Bronchial epithelial cell (primary cell): ENCODE results near the gene CEP104. TPM values are rescaled to one million over a fixed set of nuclear protein-coding genes. Genes with fewer than 3 reads are reported as not detected.

Experiments
- DNase-seq: peaks from one replicate; pipeline ENCODE4 v3.0.0-alpha.2; 2010; ENCODE audit warnings: low read depth
- FAIRE-seq: peaks from 2 replicates; lab custom pipeline; 2011; peaks lifted over from hg19 to GRCh38; lab: Jason Lieb, UNC
- H3K27me3 ChIP-seq: 2 replicates; pipeline ENCODE4 v1.5.1; 2011; ENCODE audit warnings: low read length; ENCODE audit not compliant: control insufficient read depth, insufficient read depth
- H3K36me3 ChIP-seq: 2 replicates; pipeline ENCODE4 v1.5.1; 2011; ENCODE audit warnings: low read length; ENCODE audit not compliant: control insufficient read depth, insufficient read depth
- H3K4me3 ChIP-seq: 2 replicates; pipeline ENCODE4 v1.5.1; 2011; ENCODE audit warnings: mild to moderate bottlenecking, low read depth, low read length, control low read depth
- total RNA-seq: library from RNA; depleted of rRNA; stranded (reverse); fragments of >200 nt; gene quantifications from 2 replicates; pipeline ENCODE4 v1.2.1, GENCODE V29; 2014
- TF ChIP-seq, protein P1 (sequence below): IDR thresholded peaks from 2 replicates; pipeline ENCODE4 v1.5.1; 2011; ENCODE audit warnings: mild to moderate bottlenecking, moderate library complexity, low read length, control low read depth, inconsistent platforms; ENCODE audit not compliant: insufficient read depth, severe bottlenecking

The CEP104 gene
- total RNA-seq = 15.3 and 21.5 TPM in 2 replicates

DNA sequence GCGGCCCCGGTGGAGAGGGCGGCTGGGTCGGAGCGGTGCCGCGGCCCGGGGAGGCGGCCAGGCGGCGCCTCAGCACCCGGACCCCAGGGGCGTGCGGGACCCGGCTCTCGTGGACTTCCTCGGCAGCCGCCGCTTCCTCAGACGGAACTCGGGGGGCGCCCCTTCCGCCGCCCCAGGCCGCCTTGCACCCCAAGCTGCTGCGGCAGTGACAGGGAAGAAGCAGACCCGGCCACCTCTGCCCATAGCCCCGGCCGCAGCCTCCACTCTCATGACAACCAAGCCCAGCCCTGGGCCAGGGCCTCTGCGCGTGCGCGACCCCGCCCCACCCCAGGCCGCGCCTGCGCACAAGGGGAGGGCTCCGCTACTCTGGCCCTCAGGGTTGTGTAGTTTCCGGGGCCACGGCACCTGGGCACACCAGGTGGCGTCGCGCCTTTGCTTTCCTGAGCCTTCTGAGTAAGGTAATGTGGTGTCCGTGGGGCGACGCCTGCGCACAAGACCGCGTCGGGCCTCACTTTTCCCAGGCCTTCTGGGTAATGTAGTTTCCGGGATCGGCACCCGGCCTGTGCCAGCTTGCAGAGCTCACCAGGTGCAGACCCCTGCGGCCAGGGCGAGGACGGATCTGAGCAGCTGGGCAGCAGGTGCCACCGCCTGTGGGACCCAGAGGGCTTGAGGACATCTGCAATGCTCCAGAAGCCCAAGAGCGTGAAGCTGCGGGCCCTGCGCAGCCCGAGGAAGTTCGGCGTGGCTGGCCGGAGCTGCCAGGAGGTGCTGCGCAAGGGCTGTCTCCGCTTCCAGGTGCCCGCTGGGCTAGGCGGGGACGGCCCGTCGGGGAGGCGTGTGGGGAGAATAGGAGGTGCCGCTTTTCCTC is at the start of gene CEP104, which contains the start of gene DFFB:
Gene CEP104 (minus strand): TSS at position 289 of the 868 bp plus-strand sequence. CDS start 4,804 bp downstream, outside the sequence.
Gene DFFB (plus strand): TSS at position 554 of the 868 bp plus-strand sequence. CDS start 128 bp downstream, at position 682.
- Histone ChIP-seq H3K27me3 (no peaks in the 10 kb centered on the region), H3K4me3 (peak within 1 kb of the TSS; percentile 60), H3K36me3 (no peaks in the 10 kb centered on the region)
- TF ChIP-seq, protein P1, sequence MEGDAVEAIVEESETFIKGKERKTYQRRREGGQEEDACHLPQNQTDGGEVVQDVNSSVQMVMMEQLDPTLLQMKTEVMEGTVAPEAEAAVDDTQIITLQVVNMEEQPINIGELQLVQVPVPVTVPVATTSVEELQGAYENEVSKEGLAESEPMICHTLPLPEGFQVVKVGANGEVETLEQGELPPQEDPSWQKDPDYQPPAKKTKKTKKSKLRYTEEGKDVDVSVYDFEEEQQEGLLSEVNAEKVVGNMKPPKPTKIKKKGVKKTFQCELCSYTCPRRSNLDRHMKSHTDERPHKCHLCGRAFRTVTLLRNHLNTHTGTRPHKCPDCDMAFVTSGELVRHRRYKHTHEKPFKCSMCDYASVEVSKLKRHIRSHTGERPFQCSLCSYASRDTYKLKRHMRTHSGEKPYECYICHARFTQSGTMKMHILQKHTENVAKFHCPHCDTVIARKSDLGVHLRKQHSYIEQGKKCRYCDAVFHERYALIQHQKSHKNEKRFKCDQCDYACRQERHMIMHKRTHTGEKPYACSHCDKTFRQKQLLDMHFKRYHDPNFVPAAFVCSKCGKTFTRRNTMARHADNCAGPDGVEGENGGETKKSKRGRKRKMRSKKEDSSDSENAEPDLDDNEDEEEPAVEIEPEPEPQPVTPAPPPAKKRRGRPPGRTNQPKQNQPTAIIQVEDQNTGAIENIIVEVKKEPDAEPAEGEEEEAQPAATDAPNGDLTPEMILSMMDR = peak; percentile 77
- FAIRE-seq (peak; percentile 50), DNase-seq (peak; percentile 95)

DNA sequence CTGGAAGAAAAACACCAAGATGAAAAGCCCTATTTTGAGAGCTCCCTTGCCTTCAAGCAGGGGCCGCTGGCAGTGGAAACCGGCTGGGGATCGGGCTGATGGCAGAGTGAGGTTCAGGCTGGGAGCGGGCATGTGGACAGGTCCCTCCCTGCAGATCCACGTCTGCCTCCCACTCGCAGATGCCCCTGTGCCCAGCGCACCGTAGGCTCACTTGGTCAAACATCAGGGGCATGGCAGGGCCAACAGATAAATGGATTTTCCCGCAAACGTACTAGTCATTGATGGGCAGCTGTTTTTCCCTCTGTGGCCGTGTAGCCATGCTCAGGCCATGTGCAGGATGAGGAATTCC is 49.6 kb upstream of the CEP104 start:
- Histone ChIP-seq H3K4me3 (no peak overlapping the region), H3K36me3 (no peaks in the 10 kb centered on the region), H3K27me3 (no peaks in the 10 kb centered on the region)
- DNase-seq (no peak), FAIRE-seq (no peak)
- TF ChIP-seq, protein P1 = no peak

DNA sequence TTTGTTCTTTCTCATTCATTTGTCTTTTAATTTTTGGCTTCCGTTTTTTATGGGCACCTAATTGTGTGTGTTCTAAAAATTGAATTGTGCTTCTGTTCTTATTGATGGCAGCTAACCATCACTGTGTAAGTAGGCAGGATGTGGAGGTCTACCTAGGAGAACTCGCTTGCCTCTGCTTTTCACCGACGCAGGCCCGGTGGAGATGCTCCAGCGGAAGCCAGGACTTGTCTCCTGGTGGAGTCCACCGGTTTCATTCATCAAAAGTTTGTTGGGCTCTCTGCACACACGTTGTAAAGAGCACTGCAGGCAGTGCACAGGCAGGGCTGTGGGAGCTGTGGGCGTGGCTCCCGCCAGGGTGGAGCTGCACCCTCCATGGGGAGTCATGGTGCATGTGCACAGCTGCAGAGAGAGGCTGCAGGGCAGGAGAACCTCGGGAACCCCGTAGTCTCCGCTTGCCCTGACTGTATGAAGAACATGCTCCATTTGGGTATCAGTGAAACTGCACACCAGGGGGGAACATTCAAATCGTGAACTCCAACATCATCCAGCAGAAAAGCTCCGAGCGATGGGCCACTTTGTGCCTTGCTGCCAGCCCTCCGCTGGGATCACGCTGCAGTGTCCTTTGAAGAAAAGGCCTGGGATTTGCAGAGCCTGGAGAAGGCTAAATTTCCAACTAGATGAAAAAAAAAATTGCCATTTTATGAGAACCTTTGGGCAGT is 49.1 kb upstream of the CEP104 start:
- DNase-seq = no peak
- TF ChIP-seq, protein P1 = no peak
- Histone ChIP-seq H3K36me3 (no peaks in the 10 kb centered on the region), H3K4me3 (no peak overlapping the region), H3K27me3 (no peaks in the 10 kb centered on the region)
- no peak for FAIRE-seq

DNA sequence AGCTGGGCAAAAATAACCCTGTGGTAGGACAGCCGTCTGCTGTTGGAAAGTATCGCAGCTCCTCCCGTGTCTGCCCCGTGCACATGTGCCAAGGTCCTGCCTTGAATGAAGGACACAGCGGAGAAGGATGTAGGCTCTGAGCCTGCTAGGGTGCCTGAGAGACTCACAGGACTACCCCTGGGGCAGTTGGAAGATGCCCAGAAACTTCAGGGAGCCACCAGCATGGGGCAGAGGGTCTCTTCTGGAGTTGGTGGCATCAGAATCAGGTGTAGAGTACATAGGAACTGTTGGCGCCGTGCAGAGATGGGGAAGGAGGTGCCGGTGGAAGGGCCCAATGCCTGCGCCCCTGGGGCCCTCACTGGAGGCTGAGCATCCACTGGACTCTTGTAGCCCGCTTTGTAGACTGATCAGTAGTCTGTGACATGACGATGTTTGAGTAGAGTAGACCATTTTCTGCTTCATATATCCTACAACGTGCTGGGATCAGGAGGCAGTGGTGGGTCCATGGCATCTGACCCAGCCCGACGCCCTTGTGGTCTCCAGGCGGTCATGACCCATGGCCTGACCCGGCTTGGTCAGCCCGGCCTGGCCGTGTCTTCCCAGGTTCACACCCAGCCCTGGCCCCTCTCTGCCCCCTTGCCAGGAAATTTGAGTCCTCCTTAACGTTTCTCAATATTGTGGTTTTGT is 48.4 kb upstream of the CEP104 start:
- H3K4me3 ChIP-seq = no peak overlapping the region
- FAIRE-seq (no peak), DNase-seq (no peak)
- TF ChIP-seq, protein P1 = no peak
- no peaks in the 10 kb centered on the region for H3K27me3 ChIP-seq
- H3K36me3 ChIP-seq = no peaks in the 10 kb centered on the region

DNA sequence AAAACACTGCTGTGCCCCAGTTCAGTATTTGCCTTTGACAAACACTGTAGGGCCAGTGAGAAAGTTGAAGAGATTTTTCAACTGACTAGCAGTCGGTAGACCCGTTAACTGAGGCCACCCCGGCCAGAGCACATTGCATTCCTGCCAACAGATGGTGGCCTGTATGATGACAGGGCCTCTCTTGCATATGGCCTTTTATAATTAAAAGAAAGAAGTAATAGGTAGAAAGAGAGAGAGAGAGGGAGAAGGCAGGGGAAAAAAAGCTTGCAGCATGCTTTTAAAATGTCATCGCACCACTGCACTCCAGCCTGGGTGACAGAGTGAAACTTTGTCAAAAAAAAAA is 47.8 kb upstream of the CEP104 start:
- H3K4me3 ChIP-seq = no peak overlapping the region
- DNase-seq (no peak), FAIRE-seq (no peak)
- H3K36me3 ChIP-seq = no peaks in the 10 kb centered on the region
- no peaks in the 10 kb centered on the region for H3K27me3 ChIP-seq
- TF ChIP-seq, protein P1 = no peak
